Activated CD8-positive, alpha-beta memory T cell treated with anti-CD3 and anti-CD28 coated beads for 1 hour (primary cell): ENCODE measurements around the gene STN1.
A peak's percentile ranks its signal among the peaks of the same experiment; 100 is the strongest.

ENCODE experiments used
- DNase-seq, 2 donors: peaks; one replicate each; pipeline ENCODE4 v3.0.0-alpha.2; 2020; ENCODE audit warnings: low read depth in 1 of 2; ENCODE audit errors: extremely low read depth in 1 of 2

Gene STN1, protein sequence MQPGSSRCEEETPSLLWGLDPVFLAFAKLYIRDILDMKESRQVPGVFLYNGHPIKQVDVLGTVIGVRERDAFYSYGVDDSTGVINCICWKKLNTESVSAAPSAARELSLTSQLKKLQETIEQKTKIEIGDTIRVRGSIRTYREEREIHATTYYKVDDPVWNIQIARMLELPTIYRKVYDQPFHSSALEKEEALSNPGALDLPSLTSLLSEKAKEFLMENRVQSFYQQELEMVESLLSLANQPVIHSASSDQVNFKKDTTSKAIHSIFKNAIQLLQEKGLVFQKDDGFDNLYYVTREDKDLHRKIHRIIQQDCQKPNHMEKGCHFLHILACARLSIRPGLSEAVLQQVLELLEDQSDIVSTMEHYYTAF

DNA sequence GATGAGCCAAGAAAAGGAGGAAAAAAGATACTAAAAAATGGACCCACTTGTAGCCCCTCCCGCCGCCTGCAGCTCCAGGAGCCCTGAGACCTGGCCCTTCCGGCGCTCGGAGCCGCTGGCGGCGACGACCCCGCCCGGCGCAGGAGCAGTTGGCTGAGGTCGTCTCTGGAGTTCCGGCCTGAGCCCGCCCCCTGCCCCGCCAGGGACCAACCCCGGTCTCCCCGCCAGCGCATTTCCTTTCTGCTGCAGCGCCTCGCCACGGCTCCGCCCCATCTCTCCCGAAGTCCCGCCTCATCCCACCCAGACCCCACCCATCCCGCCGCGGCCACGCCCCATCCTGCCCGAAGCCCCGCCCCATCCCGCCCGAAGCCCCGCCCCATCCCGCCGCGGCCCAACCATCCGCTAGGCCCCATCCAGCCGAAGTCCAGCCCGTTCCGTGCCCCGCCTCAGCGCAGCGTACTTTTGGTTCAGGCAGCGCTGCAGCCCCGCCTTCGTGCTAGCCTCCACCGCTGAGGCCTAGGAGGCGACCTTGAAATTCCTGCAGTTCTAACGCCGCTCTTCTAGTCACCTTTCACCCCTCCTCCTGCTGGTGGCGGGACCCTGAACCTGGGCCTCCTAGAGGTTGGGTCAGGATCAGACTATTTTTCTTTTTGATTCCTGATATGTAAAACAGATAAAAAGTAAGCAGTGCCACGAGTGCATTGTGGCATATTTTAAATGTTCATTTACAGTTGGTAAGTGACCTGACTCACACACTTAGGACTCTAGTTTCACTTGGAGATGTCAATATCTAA is at the start of gene STN1:
STN1 (minus strand) TSS at position 132 of the 794 bp plus-strand sequence. CDS start 590 bp downstream, outside the sequence.
- peak; percentile 86 to 90 for DNase-seq

DNA sequence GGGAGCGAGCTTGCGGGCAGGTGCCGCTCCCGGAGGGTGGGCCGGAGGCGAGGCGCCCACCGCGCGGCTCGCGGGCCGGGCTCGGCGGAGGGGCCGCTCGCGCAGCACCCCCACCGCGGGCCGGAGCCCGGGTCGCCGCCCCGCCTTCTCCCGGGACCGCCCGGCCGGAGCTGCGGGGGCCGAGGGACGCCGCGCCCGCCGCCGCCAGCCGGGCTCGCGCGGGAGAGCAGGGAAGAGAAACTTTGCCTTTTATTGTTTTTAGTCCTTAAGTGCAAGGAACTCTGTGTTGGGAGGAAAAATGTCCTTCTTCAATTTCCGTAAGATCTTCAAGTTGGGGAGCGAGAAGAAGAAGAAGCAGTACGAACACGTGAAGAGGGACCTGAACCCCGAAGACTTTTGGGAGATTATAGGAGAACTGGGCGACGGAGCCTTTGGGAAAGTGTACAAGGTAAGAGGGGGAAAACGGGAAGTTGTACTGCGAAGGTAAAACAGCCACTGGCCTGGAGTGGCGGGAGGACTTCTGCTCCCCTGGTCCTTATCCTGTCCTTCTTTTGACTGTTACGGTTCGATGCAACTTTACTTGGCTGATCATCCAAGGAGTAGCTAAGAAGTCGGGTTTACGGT is 49.6 kb upstream of the STN1 start:
- DNase-seq, result no peak

DNA sequence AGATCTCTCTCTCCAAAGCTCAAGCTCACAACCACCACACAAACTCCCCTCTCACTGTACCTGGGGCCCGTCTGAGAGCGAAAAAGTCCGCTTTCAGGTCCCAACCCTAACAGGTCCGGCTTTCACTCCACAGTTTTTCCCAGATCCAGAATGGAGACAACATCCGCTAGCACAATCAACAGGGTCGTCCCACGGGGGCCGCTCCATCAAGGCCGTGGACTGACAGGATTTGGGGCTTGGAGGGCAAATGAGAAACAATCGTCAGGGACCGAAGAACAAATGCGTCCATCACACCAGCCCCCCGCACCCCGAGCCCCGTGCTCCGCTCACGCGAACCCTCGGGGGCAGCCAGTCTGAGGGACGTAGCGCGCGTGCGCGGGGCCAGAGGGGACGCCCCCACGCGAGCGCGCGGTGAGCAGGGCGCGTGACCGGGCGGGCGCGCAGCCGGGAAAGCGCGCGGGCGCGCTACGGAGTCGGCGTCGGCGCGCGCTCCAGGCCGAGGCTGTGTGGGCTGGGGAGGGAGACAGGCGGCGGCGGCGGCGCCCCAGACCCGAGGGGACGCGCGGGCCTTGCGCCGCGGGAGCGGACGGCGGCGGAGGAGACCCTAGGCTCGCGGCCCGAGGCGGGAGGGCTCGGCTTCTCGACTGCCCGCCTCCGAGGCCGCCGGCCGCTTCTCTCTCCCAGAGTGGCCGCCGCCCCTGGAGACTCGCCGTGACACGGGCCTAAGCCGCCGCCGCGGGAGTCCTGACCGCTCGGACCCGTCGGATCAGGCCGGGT is 48.9 kb upstream of the STN1 start, which contains the start of gene SLK:
SLK (plus strand) TSS at position 470 of the 777 bp plus-strand sequence. CDS start 606 bp downstream, outside the sequence.
- DNase-seq, result peak; percentile 51 to 79

DNA sequence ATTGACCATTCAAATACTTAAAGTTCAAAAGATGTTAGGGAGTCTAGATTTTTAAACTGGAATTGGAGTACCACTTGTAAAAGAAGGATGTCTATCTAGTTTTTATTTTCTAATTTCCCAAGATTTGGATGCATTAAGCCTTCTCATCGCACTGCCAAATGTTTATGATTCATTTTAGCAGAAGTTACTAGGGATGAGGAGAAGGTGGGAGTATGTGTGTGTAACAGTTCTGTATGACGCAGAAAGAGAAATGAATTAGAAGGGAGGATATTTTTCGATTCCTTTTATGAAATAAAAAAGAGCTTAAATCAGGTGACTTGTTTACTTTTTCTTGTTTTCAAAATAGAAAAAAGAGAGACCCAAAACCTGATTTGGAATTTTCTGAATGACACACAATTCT is 42.1 kb upstream of the STN1 start:
- no peak for DNase-seq

DNA sequence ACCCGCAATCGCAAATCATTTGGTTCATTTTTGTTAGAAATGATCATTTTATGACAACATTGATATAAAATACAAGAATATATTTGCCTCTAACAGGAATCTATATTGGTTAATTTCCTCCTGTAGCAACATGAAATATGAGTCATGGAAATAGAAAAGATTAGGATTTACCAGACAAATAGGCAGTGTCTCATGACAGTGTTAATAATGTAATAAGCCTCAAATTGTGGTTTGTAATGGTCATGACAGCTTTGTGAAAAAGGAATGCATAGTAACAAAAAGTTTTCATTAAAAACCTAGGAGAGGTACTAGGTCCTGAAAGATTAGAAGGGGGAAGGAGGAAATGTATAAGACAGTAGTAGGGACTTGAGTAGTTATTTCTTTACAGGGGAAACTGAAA is 41.0 kb upstream of the STN1 start:
- DNase-seq, result no peak

DNA sequence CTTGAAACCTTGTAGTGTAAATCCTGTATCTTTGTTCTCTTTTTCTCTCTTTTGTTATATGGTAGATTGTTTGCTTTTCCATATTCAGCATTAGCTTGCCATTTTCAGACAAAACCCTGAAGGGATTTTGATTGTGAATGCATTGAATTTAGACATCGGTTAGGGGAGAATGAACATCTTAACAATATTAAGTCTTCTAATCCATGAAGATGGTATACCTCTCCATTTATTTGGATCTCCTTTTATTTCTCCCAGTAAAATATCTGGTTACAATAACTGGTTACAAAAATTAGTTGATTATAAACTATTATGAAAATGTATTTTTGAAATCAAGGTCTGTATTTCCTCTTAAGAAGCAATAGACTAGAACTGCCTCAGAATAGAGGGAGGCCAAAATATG is 36.6 kb upstream of the STN1 start:
- DNase-seq, result no peak

DNA sequence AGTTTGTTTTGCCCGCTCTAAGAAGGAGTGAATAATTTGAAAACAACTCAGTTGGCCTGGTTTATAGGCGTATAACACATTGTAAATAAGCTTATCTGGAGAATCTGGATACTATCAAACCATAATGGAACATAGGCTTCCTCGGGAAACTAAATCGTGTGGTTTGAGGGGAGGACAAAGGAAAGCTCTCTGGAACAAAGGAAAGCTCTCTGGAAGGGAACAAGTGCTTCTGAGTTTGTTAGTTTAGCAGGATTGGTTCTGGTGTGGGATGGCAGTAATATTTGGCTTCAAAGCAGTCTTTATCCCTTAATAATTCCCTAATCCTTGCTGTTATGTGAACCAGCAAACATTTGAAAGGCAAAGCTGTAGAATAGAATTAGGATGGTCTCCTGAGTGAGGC is 34.0 kb upstream of the STN1 start:
- DNase-seq, result no peak

DNA sequence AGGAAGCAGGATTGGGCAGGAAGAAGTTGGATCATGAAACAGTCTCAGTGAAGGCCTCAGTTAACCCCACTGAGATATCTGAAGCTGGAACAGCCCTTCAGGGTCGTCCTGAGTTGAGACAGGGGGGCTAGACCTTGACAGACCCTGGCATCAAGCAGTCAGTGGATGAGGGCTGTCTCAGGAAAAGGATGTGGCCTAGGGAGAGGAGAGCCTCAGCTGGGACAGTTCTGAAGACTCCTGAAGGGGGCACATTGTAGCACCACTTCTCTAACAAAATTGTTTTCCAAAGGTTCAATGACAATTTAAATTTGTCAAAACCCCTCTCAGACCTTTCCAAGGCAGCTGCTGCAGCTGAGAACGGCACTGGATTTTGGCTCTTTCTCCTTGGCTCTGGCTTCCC is 33.2 kb upstream of the STN1 start:
- DNase-seq, result no peak

DNA sequence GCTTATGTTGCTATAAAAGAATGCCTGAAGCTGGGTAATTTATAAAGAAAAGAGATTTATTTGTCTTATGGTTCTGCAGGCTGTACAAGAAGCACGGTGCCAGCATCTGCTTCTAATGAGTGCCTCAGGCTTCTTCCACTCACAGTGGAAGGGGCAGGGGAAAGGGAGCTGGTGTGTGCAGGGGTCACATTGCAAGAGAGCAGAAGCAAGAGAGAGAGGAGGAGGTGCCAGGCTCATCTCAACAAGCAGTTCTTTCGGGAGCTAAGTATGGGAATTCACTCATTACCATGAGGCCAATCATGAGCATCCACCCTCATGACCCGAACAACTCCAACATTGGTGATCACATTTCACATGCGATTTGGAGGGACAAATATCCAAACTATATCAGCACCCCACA is 31.7 kb upstream of the STN1 start:
- no peak for DNase-seq

DNA sequence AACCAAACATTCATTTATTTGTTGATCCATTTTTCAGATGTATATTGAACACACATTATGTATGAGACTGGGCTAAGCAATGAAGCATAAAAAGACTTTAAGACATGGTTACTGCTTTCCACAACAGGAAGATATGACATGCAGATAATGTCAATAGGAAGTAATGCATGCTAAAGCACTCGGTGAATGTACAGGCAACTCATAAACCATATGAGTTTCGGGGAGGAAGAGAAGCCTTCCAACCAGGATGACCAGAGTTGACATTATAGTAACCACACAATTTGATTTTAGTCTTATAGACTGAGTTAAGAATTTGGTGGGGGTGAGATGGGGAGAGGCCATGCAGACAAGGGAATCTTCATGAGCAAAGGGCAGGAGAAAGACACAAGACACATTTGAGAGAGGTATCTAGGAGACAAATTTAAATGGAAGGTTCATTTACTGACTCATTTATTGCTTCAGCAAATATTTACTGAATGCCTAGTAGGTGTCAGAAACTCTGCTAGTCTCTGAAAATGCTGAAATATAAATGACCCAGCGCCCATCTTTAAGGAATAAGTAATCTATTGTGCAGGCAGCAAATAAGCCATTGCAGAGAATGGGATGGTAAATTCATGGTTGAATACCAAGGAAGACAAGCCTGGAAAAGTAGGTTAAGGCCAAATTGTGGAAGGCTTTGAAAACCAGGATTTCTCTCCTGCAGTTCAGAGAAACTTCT is 30.0 kb upstream of the STN1 start:
- DNase-seq, result no peak

DNA sequence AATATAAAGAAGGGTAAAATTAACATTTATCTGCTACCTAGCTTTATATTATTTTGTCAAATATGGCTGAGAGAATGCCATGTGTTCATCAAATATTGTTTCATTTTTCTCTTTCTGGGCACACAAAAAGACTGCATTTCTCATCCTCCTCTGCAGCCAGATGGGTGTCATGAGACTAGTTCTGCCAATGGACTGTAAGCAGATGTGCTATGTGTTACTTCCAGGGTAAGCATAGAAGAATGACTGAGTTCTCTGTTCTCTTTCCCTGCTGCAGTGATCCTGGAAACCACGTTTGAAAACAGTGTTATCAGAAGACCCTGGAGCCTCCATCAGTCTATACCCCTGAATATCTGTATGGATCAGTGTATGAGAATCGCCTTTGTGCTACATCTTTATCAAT is 24.9 kb upstream of the STN1 start:
- DNase-seq, result no peak

DNA sequence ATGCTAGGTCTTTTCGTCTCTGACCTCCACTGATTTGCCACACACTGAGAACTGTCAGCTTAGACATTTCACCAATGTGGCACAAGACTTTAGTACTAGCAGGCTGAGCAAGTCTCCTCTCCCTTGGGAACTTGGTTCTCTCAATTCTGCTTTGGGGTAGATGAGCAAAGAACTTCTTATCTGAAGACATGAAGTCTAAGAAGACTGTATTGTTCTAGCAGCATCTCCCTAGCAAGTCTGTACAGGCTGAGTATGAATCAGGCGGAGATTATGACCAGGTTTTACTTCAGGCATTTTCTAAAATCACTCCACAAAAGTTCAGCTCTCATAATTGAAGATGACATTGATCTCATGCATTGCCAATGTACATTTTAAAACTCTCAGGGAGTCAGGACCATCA is 23.8 kb upstream of the STN1 start:
- DNase-seq, result no peak

DNA sequence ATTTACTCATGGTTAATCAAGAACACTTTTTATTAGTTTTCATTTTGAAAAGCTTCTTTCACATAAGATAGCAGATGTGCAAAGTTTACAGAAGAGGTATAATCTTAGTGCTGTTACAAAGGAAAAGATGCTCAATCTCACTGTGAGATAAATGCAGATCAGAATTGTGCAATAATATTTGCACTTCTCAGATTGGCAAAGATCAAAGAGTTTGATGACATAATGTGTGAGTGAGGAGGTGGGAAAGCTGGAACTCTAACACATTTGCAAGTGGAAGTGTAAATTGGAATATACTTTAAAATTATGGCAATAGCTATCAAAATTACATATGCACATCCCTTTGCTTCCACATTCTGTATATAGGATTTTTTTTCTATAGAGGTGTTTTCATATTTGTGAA is 21.5 kb upstream of the STN1 start:
- DNase-seq, result no peak

DNA sequence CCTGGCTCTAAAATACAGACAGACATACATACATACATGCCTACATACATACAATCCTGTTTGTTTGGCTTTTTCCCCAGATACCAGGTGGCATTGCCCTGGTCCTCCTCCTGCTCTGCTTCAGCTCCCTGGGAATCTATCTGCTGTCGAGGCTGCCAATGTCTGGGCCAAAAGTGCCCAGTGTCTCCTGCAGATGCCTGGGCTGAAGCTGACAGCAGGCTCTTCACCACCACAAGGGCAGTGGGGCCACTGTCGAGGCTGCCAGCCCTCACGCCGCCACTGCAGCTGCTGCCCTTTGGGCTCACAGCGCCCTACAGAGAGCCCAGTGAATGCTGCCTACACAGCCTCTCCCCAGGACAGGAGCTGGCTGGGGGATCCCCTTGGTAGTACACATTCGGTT is 18.0 kb upstream of the STN1 start:
- no peak for DNase-seq

DNA sequence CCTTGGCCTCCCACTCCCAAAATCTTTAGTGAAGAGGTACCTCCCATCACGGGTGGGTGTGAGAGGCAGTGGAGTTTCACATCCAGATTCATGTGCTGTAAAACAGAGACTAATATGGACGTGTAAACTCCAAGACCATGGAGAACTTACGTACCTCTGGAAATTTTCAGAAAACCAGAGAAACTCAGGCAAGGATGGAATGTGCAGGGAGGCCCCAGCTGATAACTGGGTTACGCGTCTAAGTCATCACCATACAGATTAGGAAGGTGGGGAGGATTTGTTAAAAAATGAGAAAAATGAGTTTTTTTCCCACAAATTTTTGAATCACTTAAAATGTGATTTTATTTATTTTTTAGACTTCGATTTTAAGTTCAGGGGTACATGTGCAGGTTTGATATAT is 16.3 kb upstream of the STN1 start:
- no peak for DNase-seq

DNA sequence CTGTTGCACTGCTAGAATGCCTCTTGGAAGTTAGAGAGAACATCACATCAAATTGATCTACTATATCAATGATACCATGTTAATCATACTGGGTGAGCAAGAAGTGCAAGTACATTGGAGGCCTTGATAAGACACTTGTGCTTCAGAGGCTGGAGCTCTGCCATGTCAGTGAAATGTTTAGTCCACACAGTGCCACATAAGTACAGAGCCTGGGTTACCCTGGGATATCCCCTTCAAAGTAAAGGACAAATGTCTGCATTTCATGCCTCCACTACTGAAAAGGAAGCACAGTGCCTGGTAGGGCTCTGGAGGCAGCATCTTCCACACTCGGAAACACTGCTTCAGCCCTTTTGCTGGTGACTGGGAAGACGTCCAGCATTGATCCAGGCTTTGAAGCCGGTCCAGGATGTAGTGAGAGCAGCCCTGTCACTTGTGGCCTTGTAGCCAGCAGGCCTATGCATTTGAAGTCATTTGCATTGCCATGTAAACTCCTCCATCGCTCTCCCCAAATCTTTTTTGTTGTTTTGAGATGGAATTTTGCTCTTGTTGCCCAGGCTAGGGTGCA is 15.7 kb upstream of the STN1 start:
- DNase-seq, result no peak

DNA sequence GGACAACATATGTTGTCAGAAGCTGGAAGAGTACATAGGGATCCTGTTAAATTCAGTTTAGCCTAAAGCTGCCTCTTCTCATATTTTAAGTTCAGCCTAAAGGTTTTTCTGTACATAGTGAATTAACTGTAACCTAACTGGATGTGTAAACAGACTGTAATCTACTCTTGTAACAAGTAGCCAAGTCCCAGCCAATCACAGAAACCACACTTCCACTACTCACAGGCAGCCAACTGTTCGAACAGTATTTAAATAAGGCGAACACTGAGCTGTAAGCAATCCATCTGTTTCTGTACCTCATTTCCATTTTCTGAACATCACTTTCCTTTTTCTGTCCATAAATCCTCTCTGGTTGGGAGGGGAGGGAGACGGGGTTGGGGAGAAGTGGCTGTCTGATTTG is 15.0 kb upstream of the STN1 start:
- DNase-seq, result no peak

DNA sequence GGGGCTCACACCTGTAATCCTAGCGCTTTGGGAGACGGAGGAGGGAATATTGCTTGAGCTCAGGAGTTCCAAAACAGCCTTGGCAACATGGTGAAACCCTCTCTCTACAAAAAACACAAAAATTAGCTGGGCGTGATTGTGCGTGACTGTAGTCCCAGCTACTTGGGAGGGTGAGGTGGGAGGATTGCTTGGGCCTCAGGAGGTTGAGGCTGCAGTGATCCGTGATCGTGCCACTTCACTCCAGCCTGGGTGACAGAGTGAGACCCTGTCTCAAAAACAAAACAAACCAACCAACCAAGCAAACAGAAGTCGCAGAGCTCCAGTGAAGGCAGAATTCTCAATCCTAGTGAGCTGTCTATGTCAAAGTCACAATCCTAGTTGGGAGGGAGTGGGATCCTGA is 14.3 kb upstream of the STN1 start:
- DNase-seq, result no peak

DNA sequence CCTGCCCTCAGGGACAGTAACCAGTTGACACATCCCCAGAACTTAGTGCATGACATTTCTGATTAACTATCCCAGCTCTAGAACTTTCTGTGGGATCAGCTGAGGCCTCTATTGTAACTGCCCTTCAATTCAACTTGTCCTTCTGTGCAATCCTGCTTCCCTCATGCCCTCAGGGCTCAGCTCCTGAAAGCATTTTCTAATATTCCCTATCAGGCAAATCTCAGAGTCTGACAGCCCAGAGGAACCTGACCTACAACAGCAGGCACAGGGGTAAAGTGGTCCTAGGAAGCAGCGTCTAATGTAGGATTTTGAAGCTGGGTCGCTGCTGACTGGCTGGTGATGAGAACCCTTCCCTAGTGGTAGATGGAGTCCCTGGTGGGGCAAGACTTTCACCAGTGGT is 13.6 kb upstream of the STN1 start:
- DNase-seq, result no peak

DNA sequence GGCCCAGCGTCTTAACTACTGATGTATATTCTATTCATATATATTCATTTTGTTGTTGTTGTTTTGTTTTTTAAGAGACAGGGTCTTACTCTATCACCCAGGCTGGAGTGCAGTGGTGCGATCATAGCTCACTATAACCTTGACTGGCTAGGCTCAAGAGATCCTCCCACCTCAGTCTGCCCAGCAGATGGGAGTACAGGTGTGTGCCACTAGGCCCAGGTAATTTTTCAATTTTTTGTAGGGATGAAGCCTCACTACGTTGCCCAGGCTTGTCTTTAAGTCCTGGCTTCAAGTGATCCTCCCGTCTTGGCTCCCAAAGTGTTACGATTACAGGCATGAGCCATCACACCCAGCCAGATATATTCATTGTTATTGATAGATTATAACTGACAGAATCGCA is 12.9 kb upstream of the STN1 start:
- no peak for DNase-seq
